Skin epidermis (tissue), 12 donors: ENCODE measurements around the gene OSBP2.

Experiments used
- H3K27ac ChIP-seq, 21 experiments: fragments of 200-600 bp; sonication (generic) in 11 of 21; one replicate each; pipeline ENCODE4 v1.5.0; 2020; ENCODE audit warnings: mild to moderate bottlenecking in 3 of 21, inconsistent platforms in 2 of 21, moderate library complexity in 2 of 21
- H3K4me3 ChIP-seq, 7 experiments: fragments of 200-600 bp; sonication (generic) in 2 of 7; one replicate each; pipeline ENCODE4 v1.5.0; 2020; ENCODE audit warnings: inconsistent platforms in 2 of 7, mild to moderate bottlenecking in 2 of 7, moderate library complexity in 1 of 7

Gene OSBP2

GRCh38 chr22:30873661-30874060, 179.0 kb downstream of the OSBP2 start:
- Histone ChIP-seq H3K4me3 (no peak overlapping the region), H3K27ac (no peak overlapping the region)

- Histone ChIP-seq H3K27ac (no peak overlapping the region), H3K4me3 (no peak overlapping the region)
These were observed 180.0 kb downstream of the OSBP2 start for GRCh38 chr22:30874431-30875370.

GRCh38 chr22:30875481-30876215, 181.0 kb downstream of the OSBP2 start:
- no peak overlapping the region for H3K27ac ChIP-seq

GRCh38 chr22:30876221-30876751, 181.6 kb downstream of the OSBP2 start:
- no peak overlapping the region for H3K4me3 ChIP-seq
- no peak overlapping the region for H3K27ac ChIP-seq

More at GRCh38 chr22:30875481-30876215, 181.0 kb downstream of the OSBP2 start:
- H3K4me3 ChIP-seq: no peak overlapping the region

GRCh38 chr22:30876915-30877553, 182.4 kb downstream of the OSBP2 start:
- no peak overlapping the region for H3K27ac ChIP-seq

GRCh38 chr22:30877662-30878515, 183.2 kb downstream of the OSBP2 start:
- Histone ChIP-seq H3K27ac (no peak overlapping the region), H3K4me3 (no peak overlapping the region)

More at GRCh38 chr22:30876915-30877553, 182.4 kb downstream of the OSBP2 start:
- H3K4me3 ChIP-seq: no peak overlapping the region

- Histone ChIP-seq H3K27ac (no peak overlapping the region), H3K4me3 (no peak overlapping the region)
These were observed 184.1 kb downstream of the OSBP2 start for GRCh38 chr22:30878516-30879414.

GRCh38 chr22:30879415-30879797, 184.7 kb downstream of the OSBP2 start:
- Histone ChIP-seq H3K27ac (no peak overlapping the region), H3K4me3 (no peak overlapping the region)

- no peak overlapping the region for H3K27ac ChIP-seq
- no peak overlapping the region for H3K4me3 ChIP-seq
These were observed 185.5 kb downstream of the OSBP2 start for GRCh38 chr22:30880181-30880601.

GRCh38 chr22:30880847-30881246, 186.2 kb downstream of the OSBP2 start:
- Histone ChIP-seq H3K27ac (no peak overlapping the region), H3K4me3 (no peak overlapping the region)

GRCh38 chr22:30881361-30882183, 186.9 kb downstream of the OSBP2 start:
- H3K4me3 ChIP-seq: no peak overlapping the region
- H3K27ac ChIP-seq: no peak overlapping the region

- no peak overlapping the region for H3K27ac ChIP-seq
- no peak overlapping the region for H3K4me3 ChIP-seq
These were observed 187.6 kb downstream of the OSBP2 start for GRCh38 chr22:30882184-30882717.

GRCh38 chr22:30882974-30883533, 188.4 kb downstream of the OSBP2 start:
- no peak overlapping the region for H3K4me3 ChIP-seq
- no peak overlapping the region for H3K27ac ChIP-seq

- H3K4me3 ChIP-seq: no peak overlapping the region
- no peak overlapping the region for H3K27ac ChIP-seq
These were observed 189.0 kb downstream of the OSBP2 start for GRCh38 chr22:30883586-30884145.

GRCh38 chr22:30884211-30885000, 189.7 kb downstream of the OSBP2 start:
- H3K27ac ChIP-seq: no peak overlapping the region
- no peak overlapping the region for H3K4me3 ChIP-seq

- Histone ChIP-seq H3K4me3 (no peak overlapping the region), H3K27ac (no peak overlapping the region)
These were observed 190.3 kb downstream of the OSBP2 start for GRCh38 chr22:30885001-30885366.
